GDM1 (cell line): Measurements from ENCODE around the gene RBBP9.
A peak's percentile ranks its signal among the peaks of the same experiment; 100 is the strongest.
"Not testable (repeated sequence)": the region's sequence is repeated elsewhere in the genome, so short reads cannot be mapped to it uniquely, and the experiment has no call there.

Experiments
- DNase-seq: peaks from one replicate; lab custom pipeline; 2025; lab: John Stamatoyannopoulos, UW

The RBBP9 gene

GRCh38 chr20:18504479-18505060 lies 7.5 kb upstream of the RBBP9 start:
- DNase-seq, result no peak

DNA sequence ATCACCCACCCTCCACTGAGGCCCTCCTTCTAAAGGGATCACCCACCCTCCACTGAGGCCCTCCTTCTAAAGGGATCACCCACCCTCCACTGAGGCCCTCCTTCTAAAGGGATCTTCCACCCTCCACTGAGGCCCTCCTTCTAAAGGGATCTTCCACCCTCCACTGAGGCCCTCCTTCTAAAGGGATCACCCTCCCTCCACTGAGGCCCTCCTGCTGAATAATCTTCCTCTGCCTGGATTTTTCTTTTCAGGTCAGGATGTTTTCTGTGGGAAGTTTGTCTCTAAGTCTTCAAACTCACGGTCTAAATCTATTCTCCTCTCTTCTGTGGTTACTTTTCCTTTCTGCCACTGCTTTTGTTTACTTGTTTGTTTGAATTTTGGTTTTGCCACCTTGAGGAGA lies 4.6 kb upstream of the RBBP9 start:
- not testable (repeated sequence) for DNase-seq

DNA sequence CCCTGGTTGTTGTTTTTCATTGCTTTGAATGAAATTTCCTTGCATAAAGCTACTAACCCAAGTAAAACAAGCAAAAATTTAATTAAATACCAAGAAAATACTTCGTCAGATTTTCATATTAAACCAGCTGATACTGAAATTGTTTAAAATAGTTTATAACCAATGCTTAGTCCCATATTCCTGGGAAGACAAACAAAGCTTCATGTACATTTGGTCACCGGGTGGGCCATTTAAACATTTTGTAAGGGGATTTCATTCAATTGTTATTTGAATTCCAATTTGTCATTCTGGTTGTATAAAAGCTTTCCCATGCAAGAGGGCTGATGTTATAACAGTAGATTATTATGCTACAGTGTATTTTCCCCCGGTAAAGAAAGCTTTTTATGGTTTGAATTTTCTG lies 578 bp upstream of the RBBP9 start:
- DNase-seq, result no peak

- no peak for DNase-seq
Observed at GRCh38 chr20:18496042-18496441, 983 bp downstream of the RBBP9 start.

DNA sequence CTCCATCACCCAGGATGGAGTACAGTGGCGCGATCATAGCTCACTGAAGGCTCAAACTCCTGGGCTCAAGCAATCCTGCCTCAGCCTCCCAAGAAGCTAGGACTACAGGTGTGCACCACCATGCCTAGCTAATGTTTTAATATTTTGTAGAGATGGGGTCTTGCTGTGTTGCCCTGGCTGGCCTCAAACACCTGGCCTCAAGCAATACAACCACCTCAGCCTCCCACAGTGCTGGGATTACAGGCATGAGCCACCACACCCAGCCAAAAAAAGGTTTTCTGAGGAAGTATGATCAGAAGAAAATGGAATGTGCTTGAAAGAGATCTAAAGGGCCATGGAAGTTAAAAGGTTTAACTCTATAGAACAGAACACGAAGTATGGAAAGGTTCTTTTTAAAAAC lies 8.7 kb downstream of the RBBP9 start:
- DNase-seq, result no peak

- DNase-seq, result no peak
Observed at GRCh38 chr20:18481596-18481995, 15.4 kb downstream of the RBBP9 start.

DNA sequence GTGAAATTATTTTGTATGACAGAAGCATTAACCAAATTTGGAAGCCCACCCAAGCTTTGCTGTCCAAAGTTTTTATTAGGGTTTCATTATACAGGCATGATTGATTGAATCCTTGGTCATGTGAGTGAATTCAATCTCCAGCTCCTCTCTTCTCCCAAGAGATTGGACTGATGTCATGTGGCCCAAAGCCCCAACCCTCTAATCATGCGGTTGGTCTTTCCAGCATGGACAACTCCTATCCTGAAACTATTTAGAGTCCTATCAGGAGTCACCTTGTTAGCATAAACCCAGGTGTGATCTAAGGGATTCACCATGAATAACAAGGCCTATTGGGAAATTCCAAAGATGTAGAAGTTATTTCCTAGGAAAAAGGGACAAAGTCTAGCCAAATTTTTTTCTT lies 19.2 kb downstream of the RBBP9 start:
- DNase-seq, result no peak

GRCh38 chr20:18477218-18477617 lies 19.8 kb downstream of the RBBP9 start:
- no peak for DNase-seq

GRCh38 chr20:18466894-18467730 lies 29.9 kb downstream of the RBBP9 start, which contains the start of the genes DZANK1 and POLR3F:
Gene DZANK1, minus strand, starts transcription at chr20:18467030. Its CDS starts 1,672 bp downstream, at chr20:18465358.
Gene POLR3F, plus strand, starts transcription at chr20:18467390. Its CDS starts 117 bp downstream, at chr20:18467507.
- DNase-seq, result peak; percentile 87

- DNase-seq, result peak; percentile 81
Observed at GRCh38 chr20:18466574-18466893, 30.5 kb downstream of the RBBP9 start.

DNA sequence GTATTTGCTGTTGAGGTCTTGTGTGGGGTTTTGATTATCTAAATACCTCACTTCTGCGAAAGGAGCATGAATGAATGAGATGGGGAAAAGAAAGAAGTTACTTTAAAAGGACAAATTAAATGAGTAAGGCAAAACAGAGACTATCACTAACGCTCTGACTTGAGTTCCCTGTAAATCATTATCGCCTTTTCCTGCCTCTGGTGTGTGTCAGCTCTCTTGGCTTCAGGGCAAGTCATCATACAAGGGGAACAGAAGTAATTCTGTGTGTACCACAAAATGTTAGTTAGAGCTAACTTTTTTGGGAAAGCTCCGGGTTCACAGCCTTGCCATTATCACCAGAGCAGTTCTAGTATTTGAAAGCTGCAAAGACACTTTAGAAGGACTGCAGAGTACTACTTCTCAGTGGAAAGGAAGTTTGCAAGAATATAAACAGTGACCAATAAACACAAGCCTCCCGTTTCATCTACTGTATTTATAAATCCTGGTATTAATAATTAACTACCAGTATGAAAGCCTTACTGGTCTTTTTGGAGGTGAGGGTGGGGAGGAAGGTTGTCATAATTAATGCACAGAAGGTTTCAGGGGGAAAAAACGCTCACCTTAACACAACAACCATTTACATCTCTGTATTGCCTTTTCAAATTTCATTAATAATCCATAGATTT lies 31.4 kb downstream of the RBBP9 start:
- DNase-seq, result no peak

GRCh38 chr20:18456600-18456999 lies 40.4 kb downstream of the RBBP9 start:
- no peak for DNase-seq

DNA sequence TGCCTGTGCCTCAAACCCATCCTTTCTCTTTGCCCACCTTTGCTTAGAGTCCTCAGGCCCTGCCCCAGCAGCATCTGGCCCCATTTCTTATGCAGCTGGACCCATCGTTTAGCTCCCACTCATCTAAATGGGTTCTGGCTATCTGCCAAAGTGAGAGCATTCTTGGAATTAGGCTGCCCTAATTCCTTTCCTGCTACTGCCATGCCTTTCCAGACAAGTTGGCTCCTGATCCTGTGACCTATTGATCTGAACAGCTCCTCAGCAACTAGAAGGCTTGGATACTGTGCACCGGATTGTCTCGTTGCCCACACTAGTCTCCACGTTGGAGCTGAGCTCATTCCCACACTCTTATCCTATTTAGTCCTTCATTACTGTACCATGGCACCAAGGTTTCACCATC lies 53.1 kb downstream of the RBBP9 start:
- no peak for DNase-seq

- DNase-seq, result no peak
Observed at GRCh38 chr20:18440403-18440802, 56.6 kb downstream of the RBBP9 start.

DNA sequence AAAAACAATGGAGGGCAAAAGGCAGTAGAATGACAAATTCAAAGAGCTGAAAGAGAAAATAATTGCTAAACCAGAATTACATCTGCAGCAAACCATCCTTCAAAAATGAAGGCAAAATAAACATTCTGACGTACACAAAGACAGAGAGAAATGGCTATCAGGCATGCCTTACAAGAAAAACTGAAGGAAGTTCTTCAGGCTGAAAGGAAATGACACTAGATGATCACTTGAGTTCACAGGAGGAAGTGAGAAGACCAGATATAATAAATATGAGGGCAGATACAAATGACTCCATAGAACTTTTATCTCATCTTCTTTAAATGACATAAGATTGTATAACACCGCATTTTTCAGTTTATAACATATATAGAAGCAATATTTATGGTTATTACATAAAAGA lies 60.2 kb downstream of the RBBP9 start:
- no peak for DNase-seq
